OCI-LY3 (cell line): Measurements from ENCODE around the gene PIK3R5.

Source experiments
- EZH2phosphoT487 ChIP-seq: fragments of 200-600 bp; shearing (Covaris generic); IDR thresholded peaks from 2 replicates; pipeline ENCODE4 v1.6.1; 2018; ENCODE audit warnings: antibody characterized with exemption, mixed run types, low read depth
- TF ChIP-seq, protein P1 (sequence below): fragments of 200-600, 300-600 bp; sonication (generic); IDR thresholded peaks from 2 replicates; pipeline ENCODE4 v1.5.1; 2014; ENCODE audit warnings: antibody characterized with exemption, low read length, low read depth

DNA sequence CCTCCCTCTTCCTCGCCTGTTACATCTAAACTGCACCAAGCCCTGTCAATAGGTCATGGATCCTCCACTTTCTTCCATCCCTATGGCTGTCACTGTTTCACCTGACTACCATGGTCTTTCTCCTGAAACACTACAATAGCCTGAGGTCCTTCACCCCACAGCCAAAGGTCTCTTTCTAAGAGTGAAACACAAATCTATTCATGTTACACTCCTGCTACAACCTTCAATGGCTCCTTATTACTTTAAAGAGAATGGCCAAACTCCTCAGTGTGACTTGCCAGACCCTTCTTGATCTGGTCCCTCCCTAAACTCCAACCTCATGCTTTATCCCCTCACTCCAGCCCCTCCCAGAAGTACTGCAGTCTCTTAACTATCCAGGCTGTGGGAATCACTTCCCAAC, 97.4 kb downstream of the PIK3R5 start:
- TF ChIP-seq, protein P1, sequence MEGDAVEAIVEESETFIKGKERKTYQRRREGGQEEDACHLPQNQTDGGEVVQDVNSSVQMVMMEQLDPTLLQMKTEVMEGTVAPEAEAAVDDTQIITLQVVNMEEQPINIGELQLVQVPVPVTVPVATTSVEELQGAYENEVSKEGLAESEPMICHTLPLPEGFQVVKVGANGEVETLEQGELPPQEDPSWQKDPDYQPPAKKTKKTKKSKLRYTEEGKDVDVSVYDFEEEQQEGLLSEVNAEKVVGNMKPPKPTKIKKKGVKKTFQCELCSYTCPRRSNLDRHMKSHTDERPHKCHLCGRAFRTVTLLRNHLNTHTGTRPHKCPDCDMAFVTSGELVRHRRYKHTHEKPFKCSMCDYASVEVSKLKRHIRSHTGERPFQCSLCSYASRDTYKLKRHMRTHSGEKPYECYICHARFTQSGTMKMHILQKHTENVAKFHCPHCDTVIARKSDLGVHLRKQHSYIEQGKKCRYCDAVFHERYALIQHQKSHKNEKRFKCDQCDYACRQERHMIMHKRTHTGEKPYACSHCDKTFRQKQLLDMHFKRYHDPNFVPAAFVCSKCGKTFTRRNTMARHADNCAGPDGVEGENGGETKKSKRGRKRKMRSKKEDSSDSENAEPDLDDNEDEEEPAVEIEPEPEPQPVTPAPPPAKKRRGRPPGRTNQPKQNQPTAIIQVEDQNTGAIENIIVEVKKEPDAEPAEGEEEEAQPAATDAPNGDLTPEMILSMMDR, result no peak
- TF ChIP-seq EZH2phosphoT487, result no peak
